ENCODE results near the gene LIMS3.
"Not testable (repeated sequence)": the region's sequence is repeated elsewhere in the genome, so short reads cannot be mapped to it uniquely, and the experiment has no call there.

LIMS3 gene

GRCh38 chr2:109927803-109928202, 29.3 kb downstream of the LIMS3 start:
- DNase-seq, result not testable (repeated sequence)

GRCh38 chr2:109929222-109929621, 30.7 kb downstream of the LIMS3 start:
- not testable (repeated sequence) for DNase-seq

- not testable (repeated sequence) for DNase-seq
Observed at GRCh38 chr2:109936534-109936933, 38.0 kb downstream of the LIMS3 start.

GRCh38 chr2:109945362-109945761, 46.9 kb downstream of the LIMS3 start:
- DNase-seq, result not testable (repeated sequence)

GRCh38 chr2:109947262-109947958, 48.9 kb downstream of the LIMS3 start:
- DNase-seq, result not testable (repeated sequence)

GRCh38 chr2:109947959-109948520, 49.6 kb downstream of the LIMS3 start:
- not testable (repeated sequence) for DNase-seq

- DNase-seq, result not testable (repeated sequence)
Observed at GRCh38 chr2:109950146-109950843, 51.8 kb downstream of the LIMS3 start.

- DNase-seq, result not testable (repeated sequence)
Observed at GRCh38 chr2:109963942-109964341, 65.5 kb downstream of the LIMS3 start.

- not testable (repeated sequence) for DNase-seq
Observed at GRCh38 chr2:109965482-109965881, 67.0 kb downstream of the LIMS3 start.

GRCh38 chr2:109966107-109966736, 67.7 kb downstream of the LIMS3 start:
- not testable (repeated sequence) for DNase-seq

- DNase-seq, result not testable (repeated sequence)
Observed at GRCh38 chr2:109966858-109967257, 68.4 kb downstream of the LIMS3 start.

GRCh38 chr2:109969864-109970263, 71.4 kb downstream of the LIMS3 start:
- DNase-seq, result not testable (repeated sequence)

GRCh38 chr2:109971710-109972109, 73.2 kb downstream of the LIMS3 start:
- DNase-seq, result not testable (repeated sequence)
